Dedifferentiated amniotic fluid mesenchymal stem cell (primary cell): ENCODE measurements around the gene KCNQ1.

Experiments
- DNase-seq: peaks from one replicate; pipeline ENCODE4 v3.0.0-alpha.2; 2016; ENCODE audit errors: extremely low spot score

The KCNQ1 gene

DNA sequence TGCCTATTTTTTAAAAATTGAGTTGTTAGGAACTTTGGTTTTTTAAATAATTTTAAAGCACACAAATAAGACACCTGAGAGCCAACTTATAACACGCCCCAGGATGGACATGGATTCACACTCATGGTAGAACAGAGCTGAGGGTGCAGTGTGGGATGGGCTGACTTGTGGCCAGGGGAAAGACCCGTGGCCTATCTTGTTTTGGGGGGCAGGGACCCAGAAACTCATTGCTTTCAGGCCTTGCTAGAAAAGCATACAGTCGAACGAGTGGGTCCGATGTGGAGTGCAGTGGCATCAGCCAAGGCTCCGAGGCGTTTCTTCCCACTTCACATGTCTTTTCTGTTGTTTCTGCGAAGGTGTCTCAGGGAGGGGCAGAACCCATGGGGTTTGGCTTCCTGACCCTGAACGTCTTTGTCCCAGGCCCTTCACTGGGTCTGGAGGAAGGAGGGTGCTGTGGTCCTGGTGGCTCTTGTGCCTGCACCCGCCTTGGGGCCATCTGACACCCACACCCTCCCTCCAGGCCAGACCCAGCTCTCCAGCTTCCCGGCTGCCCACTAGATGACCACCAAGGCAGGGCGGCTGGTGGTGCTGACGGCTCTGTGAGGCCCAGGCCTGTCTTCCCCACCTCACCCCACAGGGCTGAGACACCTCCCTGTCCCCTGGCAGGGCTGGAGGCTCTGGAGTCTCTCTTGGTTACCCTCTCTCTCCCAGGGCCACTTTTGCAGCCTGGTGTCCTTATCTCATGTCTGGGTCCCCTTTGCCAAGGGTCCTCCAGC is 120.8 kb downstream of the KCNQ1 start:
- no peak for DNase-seq

DNA sequence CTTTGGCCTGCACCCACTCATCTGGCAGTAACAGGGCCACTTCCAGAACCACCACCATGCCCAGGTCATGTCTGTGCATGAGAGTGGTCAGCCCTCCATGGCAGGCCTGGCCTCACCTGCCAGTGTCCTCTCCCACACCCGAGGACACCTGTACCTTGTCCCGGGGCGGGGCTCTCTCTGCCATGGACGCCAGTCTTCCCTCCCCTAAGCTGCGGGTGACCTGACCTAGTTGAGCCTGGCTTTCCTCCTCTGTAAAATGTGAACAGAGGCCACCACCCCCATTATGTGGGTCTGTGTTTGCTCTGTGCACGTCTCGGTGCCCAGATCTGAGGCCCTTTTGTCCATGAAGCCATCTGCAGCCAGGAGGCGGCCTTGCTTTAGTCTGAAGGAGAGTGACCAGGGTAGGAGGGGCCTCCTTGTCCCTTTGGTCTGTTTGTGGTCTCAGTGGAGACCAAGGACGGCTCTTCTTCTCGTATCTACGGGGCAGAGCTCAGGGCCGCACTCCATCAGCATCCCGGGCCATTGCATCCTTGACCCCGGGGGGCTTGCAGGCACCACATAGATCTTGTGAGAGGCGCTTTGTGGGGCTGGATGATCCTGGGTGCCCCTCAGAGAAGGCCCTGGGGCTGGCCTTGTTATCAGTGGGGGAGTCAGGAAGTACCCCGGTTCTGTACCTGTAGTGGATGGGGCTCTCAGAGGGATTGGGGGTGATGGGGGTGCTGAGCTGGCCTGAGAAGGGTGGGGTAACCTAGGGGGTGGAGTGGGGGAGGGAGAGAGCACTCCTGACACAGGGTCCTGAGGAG is 121.6 kb downstream of the KCNQ1 start:
- no peak for DNase-seq

DNA sequence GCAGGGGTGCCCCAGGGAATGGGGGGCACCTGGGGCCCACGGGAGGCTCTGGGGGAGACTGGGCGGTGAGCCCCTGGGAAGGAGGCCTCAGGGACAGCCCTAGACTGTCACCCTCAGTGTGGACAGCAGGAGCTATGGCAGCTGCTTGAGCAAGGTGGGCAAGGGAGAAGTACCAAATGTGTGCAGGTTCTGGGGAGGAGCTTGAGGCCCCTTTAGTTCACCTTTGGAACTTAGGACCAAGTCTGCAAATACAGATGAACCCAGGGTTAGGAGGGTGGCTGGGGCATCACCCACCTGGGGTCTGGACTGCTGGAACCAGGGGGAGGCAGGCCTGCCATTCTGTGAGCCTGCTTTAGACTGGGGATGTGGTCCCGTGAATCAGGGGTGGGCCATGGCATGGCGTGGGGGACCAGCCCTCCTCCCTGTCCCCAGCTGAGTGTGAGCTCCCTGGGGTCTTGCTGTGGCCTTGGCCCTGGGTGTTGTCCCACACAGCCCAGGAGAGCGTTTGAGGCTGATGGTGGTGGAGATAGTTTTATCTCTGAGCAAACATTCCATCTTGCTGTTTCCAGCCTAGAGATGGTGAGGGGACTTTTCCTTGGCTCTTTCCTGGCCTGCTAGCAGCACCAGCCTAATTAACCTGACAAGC is 122.3 kb downstream of the KCNQ1 start:
- DNase-seq = no peak

DNA sequence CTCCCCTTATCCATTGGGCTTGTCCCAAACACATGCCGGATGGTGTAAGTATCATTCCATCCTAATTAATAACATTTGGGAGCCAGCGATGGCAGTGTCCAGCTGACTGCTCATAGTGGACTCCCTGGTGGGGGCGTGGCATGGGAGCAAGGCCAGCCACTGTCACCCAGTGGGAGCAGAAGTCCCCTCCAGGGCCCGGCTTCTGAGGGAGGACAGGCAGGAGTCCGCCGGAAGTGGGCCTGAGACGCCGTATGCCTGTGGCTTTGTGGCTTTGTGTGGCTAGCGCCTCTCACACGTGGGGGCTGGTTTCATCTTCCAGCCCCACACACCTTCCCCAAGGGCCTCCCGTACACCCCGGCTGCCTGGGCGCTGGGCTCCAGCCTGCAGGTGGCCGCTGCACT is 124.5 kb downstream of the KCNQ1 start:
- no peak for DNase-seq

DNA sequence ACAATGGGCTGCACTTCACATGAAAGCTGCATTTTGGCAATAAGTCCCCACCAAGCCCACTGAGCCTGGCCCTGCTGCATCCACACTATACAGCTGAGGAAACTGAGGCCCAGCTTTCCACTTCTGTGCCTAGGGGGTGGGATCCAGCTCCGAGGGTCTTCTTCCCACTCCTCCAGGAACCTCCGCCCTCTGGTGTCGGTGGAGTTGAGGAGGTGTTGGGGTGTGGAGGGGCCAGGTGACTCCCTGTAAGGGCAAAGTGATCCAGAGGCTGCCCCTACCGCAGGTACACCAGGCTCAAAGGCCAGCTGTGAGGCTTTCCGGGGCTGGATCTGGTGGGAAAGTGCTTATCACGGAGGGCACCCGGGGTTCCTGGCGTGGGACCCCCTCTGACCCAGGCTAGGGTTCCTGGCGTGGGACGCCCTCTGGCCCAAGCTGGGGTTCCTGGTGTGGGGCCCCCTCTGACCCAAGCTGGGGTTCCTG is 125.0 kb downstream of the KCNQ1 start:
- no peak for DNase-seq

DNA sequence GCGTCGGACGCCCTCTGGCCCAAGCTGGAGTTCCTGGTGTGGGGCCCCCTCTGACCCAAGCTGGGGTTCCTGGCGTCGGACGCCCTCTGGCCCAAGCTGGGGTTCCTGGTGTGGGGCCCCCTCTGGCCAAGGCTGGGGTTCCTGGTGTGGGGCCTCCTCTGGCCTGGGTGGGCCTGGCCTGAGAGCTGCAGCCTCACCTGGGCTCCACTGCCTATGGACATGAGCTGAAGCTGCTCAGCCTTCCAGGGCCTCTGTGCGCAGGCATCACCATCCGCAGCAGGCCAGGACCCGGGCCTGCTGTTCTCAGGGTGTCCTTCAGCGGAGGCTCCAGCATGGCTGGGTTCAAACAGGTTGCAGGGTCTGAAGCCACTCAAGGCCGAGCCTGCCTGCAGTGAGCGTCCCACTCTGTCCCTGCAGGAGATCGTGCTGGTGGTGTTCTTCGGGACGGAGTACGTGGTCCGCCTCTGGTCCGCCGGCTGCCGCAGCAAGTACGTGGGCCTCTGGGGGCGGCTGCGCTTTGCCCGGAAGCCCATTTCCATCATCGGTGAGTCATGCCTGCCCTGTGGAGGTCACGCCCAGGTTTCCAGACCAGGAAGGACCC is 125.5 kb downstream of the KCNQ1 start:
- no peak for DNase-seq

DNA sequence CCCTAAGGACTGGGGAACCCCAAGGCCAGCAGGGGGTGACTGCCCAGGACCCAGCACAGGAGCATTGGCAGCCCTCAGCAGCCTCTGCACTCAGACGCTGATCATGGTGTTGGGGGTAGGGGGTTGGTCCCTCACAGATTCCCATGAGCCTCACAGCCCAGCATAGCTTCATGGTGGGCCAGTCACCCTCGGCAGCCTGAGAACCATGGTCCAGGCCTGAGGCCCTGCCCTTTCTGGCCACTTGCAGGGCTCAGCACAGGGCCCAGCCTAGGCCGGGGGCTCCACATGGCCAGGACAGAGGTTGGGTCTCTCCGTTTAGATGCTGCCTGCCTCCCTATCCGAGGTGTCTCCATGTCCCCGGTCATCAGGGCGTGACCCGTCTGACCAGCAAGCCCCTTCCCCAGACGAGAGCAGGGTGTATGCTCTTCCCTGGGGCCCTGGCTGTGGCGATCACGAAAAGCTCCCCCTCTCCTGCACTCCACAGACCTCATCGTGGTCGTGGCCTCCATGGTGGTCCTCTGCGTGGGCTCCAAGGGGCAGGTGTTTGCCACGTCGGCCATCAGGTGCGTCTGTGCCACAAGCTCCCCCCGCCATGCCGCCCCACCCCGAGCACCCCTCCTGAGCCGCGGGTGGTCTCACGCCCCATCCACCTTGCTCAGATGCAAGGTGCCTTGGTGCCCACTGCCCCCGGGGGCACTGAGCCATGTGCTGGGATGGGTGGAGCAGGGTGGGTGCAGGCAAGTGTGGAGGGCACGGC is 126.2 kb downstream of the KCNQ1 start:
- no peak for DNase-seq

DNA sequence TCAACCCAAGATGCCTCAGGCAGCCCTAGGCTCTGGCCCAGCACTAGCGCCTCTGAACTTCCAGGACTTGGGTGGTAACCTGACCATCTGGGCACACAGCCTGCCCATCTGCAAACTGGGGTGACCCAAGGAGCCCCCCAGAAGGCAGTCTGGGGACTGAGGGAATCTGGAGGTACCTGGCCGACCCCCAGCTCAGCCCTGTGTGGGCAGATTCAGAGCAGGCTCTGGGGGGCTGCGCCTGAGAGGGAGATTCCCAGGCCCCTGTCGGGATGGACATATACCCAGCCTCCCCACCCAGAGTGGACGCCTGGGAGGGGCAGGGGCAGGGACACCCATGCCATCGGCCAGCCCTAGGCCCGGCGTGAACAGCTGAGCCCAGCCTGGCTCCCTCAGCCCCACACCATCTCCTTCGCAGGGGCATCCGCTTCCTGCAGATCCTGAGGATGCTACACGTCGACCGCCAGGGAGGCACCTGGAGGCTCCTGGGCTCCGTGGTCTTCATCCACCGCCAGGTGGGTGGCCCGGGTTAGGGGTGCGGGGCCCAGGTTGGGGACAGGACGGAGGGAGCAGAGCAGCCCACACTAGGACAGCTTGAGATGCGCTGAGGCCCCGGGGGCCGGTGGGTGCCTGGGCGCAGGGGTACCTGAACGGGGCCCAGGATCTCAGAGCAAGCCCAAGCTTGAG is 126.9 kb downstream of the KCNQ1 start:
- DNase-seq = no peak

DNA sequence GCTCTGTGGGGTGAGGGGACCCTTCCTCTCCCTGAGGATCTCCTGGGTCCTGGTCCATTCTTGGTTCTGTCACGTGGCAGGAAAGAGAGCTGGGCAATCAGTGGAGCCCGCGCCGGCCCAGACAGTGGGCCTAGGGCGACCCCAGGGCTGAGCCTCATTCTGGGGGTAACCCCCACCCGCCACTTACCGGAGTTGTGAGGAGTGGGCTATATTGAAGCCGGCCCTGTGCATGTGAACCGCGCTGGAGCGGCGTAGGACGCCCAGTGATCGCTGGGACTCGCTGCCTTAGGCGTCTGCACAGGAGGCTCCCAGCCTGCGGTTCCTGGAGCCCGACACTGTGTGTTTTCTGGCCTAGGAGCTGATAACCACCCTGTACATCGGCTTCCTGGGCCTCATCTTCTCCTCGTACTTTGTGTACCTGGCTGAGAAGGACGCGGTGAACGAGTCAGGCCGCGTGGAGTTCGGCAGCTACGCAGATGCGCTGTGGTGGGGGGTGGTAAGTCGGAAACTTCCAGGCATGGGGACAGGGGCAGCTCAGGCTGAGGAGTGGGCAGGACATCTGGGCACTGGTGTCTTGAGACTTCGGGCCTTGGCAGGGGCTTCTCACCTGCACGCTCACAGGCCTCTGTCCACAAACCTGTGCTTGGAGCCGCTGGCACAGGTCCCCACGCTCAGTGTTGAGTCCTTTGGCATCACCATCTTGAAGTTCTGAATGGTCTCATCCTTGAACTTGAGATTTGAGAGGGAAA is 127.9 kb downstream of the KCNQ1 start:
- DNase-seq = no peak

DNA sequence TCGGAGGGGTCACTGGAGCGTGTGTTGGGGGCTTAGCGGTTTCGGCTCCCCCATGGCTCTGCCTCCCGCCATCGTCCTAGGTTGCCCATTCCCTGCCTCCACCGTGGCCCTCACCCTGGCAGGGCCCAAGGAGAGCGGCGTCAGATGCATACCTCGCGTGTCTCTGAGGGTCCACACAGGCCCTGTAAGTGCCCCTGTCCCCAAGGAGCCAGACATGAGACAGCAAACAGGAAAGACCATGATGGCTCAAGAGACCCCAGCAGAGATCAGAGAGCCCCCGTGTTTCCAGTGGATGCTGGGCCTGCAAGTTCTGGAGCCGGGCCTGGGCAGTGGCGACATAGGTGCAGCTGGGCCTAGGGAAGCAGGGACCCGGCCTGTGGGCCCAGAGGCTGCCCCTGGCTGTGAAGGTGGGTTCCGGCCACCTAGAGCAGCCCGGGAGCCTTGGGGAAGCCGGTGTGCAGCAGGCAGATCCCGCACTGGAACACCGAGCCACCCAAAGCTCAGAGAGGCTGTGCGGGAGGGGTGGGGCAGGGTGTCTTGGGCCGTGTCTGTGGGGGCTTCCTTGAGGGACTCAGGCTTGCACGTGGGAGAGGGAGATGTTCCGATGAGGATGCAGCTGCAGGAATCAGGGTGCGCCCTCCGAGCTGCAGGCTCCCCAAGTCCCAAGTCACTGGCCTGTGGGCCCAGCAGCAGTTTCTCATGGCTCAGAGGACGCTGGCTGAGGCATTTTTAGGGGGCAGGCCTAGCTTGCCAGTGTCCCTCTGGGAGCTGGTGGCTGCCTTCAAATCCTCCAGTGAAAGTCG is 128.6 kb downstream of the KCNQ1 start:
- DNase-seq = no peak

DNA sequence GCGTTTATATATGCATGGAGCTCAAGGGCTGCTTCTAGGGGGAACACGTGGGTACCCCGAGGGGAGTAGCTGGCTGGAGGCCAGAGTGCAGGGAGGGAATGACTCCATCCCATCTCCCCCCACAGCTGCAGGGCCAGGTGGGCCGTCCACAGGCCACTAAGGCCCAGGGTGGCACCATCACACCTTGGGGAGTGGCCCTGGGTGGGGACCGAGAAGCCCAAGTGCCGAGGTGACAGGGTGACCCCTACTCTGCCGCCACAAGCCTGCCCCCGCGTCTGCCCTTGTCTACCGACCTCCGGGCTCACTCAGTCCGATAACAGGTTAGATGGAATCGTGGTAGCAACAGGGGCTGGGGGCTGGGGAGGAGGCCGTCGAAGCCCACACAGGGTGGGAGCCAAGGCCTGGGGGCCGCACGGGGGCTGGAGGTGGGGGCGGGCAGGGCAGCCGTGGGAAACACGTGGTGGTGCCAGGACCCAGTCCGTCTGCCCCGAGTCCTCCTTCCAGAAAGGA is 129.3 kb downstream of the KCNQ1 start:
- no peak for DNase-seq

DNA sequence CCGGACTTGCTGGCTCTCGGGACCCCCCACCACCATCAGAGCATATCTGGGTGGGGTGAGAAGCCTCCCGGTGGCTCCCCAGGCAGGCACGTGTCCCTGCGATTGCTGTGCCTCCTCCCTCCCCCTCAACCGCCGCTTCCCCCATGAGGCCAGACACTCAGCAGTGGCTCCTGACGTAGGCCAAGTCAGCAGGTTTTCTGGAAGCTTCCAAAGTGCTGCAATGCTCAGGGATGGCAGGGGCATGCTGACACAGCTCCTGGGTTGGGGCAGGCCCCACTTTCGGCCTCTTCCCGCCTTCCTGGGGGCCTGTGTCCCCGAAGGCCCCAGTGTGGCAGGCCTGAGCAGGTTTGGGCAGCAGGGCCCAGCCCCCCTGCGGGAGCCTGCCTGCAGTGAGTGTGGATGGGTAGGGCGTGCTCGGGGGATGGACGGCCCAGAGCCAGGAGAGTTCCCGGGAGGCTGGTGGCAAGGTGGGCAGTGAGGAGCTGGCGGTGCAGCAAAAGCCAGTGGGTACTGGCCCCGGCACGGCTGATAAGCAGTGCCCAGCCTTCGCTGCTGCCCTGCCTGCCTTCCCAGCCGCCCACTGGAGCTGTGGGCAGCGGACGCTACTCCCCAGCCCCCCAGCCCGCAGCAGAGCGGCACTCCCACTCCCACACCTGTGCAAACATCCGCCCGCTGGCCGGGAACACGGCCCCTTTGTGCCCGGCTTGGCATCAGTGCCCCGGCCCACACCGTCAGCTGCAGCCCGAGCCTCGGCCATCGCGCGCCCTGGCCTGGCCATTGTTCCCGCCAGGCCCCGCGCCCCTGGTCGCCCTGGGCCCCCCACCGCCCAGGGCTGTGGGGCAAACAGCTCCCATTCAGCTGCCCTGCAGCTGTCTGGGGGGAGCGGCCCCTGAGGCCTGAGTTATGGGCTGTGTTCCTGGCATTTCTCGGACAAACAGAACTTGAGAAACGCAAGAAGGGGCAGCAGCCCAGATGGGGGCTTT is 130.0 kb downstream of the KCNQ1 start:
- DNase-seq = no peak

DNA sequence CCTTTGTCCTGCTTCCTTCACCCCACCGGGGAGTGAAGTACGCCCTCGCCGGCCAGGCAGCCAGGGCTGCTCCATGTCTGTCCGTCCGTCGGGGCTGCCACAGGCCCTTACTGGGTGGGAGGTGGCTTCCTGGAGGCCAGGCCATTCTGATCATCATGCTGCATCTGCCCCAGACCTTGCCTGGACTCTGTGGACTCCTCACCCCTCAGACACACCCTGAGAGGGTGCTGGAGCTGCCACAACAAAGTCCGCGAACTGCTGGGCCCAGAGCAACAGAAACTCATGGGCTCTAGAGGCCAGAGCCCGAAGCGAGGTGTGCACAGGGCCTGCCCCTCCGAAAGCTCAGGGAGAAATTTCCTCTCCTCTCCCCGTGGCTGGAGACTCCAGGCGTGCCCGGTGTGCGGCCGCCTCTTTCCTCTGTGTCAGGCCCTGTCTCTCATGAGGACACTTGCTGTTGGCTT is 130.8 kb downstream of the KCNQ1 start:
- no peak for DNase-seq

DNA sequence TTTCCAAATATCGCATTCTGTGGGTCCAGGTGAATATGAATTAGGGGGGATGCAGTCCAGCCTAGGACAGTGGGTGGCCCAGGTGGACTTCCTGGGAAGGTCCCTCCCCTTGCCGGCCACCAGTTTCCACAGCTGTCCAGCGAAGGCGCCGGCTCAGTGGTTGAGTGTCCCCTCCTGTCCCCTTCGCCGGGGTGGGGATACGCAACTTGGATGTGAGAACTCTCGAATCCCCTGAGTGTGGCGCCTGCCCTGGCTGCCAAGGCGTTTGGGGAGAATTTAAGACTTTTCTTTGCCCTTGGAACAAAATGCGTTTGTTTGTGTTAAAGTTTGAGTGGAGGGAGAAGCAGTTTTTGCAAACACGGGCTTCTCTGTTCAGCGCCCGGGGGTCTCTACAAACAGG is 131.3 kb downstream of the KCNQ1 start:
- no peak for DNase-seq

DNA sequence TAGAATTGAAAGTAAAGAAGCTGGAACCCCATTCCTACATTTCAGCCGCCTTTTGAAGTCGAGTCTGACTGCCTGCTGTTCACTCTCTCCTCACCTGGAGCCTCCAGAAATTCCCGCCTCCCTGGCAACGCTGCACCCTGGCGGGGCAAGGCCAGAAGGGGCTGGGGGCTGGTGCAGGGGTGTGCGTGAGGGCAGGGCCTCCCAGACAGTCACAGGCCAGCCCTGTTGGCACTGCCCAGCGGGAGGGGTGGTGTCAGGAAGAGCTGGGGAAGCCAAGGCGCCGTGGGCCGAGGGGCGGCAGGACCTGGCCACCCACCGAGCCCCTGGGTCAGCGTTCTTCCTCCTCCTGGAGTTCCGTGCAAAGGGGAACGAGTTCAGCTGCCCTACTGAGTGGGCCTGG is 131.7 kb downstream of the KCNQ1 start:
- DNase-seq = no peak

DNA sequence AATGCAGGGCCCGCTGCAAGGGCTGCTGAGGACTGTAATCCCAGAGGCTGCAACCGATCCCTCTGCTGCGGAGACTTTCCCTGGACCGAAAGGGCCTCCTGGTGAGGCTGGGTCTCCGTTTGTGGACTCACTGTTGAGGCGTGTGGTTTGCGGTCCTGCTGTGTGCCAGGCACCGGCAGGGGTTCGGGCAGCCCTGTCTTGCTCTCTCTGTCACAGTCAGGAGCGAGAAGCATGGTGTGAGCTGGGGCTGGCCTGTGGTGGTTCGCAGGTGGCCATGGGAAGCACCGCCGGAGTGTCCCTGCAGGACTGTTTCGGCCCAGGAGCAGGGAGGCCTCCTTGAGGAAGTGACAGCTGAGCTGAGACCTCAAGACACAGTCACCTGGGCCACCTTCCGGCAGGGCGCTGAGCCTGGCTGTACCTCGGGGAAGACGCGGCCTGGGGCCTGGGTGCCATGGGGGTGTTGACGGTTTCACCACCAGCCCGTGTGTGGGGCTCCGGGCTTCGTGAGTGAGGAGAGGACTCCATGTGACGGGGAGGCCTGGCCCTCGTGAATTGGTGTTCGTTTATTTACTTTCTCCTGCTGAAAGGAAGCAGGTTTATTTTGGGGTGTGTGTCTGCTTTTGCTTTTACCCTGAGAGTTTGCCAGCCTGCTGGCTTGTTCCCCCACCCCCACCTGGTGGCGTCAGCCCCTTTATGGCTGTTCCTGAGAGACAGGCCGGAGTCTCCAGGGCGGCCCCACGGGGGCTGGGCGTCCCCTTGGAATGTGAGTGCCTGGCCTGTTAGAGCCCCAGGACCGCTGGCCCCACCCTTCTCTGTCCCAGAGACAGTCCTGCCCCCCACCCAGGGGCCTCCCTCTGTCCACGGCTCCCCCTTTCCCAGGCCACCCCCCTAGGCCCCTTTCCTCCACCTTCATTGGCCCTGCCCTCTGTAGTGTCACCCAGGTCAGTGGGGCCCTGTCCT is 132.5 kb downstream of the KCNQ1 start:
- no peak for DNase-seq
